ENCODE data around the gene TXNIP. TPM values are rescaled to one million over a fixed set of nuclear protein-coding genes. Genes with fewer than 3 reads are reported as not detected.

The TXNIP gene
- total and polyA plus RNA-seq, 2 donors (not counting 1 experiment from before 2014, with no cell fraction given) = 542 to 1,651 TPM

- Histone ChIP-seq H3K79me2 (ENCODE audit: control insufficient read depth, insufficient read depth, low read length) (peaks cover 51% of the 10 kb centered on the region), H3K4me2 (replicated peaks; ENCODE audit: low read depth, low read length, poor library complexity, severe bottlenecking) (no peak overlapping the region), H3K27ac (ENCODE audit: low read length in 2 of 2) (no peak overlapping the region), H3K36me3 (replicated peaks in 1 of 2; ENCODE audit: control extremely low read depth in 1 of 2, control insufficient read depth in 1 of 2, extremely low read depth in 1 of 2, insufficient read depth in 2 of 2, low read length in 1 of 2) (peaks cover 1 to 19% of the 10 kb centered on the region in 2 experiments), H3K4me3 (ENCODE audit: control extremely low read depth in 1 of 5, extremely low read depth in 1 of 5, insufficient read depth in 1 of 5, low read depth in 2 of 5, low read length in 4 of 5) (no peak overlapping the region), H4K20me1 (ENCODE audit: control insufficient read depth, insufficient read depth, low read length, poor library complexity, severe bottlenecking) (no peaks in the 10 kb centered on the region), H3K9me3 (ENCODE audit: control extremely low read depth in 1 of 3, control insufficient read depth in 2 of 3, insufficient read depth in 1 of 3, low read length in 2 of 3) (no peaks in the 10 kb centered on the region), H3K4me1 (ENCODE audit: control insufficient read depth in 2 of 2, insufficient read depth in 2 of 2, low read length in 2 of 2) (no peaks in the 10 kb centered on the region), H2AFZ (ENCODE audit: insufficient read depth, low read depth, low read length, poor library complexity, severe bottlenecking) (no peak overlapping the region), H3K9ac (ENCODE audit: low read length) (no peak overlapping the region), H3K27me3 (replicated peaks in 1 of 4; ENCODE audit: control extremely low read depth in 1 of 4, control insufficient read depth in 3 of 4, insufficient read depth in 4 of 4, low read length in 3 of 4) (no peaks in the 10 kb centered on the region)
- Mint-ChIP-seq H3K27me3 (no peaks in the 10 kb centered on the region), H3K9me3 (ENCODE audit: insufficient read depth) (no peaks in the 10 kb centered on the region), H3K27ac (no peak overlapping the region), H3K4me1 (peaks cover 12% of the 10 kb centered on the region), H3K4me3 (no peak overlapping the region)
- DNase-seq (no peak), ATAC-seq (ENCODE audit: low read depth) (no peak)
- CTCF ChIA-PET = interaction anchor here (0.8 to 2.1 kb wide), 3 partner anchors 18 to 104 kb away, joined by 3 to 5 read pairs (median 4); partner anchors contain the start of genes NUDT17 and RBM8A
- POLR2A ChIA-PET = interaction anchor here (0.7 to 0.8 kb wide), 2 partner anchors 8 to 10 kb away, joined by 3 read pairs; partner anchors contain the start of gene LIX1L
- TF ChIP-seq EZH2 (IDR thresholded peaks at IDR 0.05; ENCODE audit: borderline replicate concordance, insufficient read depth, low read depth, low read length, poor library complexity, severe bottlenecking) (no peak), CTCF (IDR thresholded peaks at IDR 0.05) (no peak)
- intact Hi-C loops (cut with micrococcal nuclease) = no loop called here
- WGBS (ENCODE audit: insufficient coverage) = 93% methylated on average over 4 of the region's 4 CpGs
These were observed 47.2 kb downstream of the TXNIP start for GRCh38 chr1:145949219-145949618.

GRCh38 chr1:145947551-145947950 is 48.8 kb downstream of the TXNIP start:
- Histone ChIP-seq H4K20me1 (ENCODE audit: control insufficient read depth, insufficient read depth, low read length, poor library complexity, severe bottlenecking) (no peaks in the 10 kb centered on the region), H3K36me3 (replicated peaks in 1 of 2; ENCODE audit: control extremely low read depth in 1 of 2, control insufficient read depth in 1 of 2, extremely low read depth in 1 of 2, insufficient read depth in 2 of 2, low read length in 1 of 2) (peaks cover 3 to 25% of the 10 kb centered on the region in 2 experiments), H3K4me3 (ENCODE audit: control extremely low read depth in 1 of 5, extremely low read depth in 1 of 5, insufficient read depth in 1 of 5, low read depth in 2 of 5, low read length in 4 of 5) (no peak overlapping the region), H3K79me2 (ENCODE audit: control insufficient read depth, insufficient read depth, low read length) (peaks cover 38% of the 10 kb centered on the region), H3K27ac (ENCODE audit: low read length in 2 of 2) (no peak overlapping the region), H3K4me2 (replicated peaks; ENCODE audit: low read depth, low read length, poor library complexity, severe bottlenecking) (no peak overlapping the region), H3K4me1 (ENCODE audit: control insufficient read depth in 2 of 2, insufficient read depth in 2 of 2, low read length in 2 of 2) (no peaks in the 10 kb centered on the region), H3K27me3 (replicated peaks in 1 of 4; ENCODE audit: control extremely low read depth in 1 of 4, control insufficient read depth in 3 of 4, insufficient read depth in 4 of 4, low read length in 3 of 4) (no peaks in the 10 kb centered on the region), H3K9me3 (ENCODE audit: control extremely low read depth in 1 of 3, control insufficient read depth in 2 of 3, insufficient read depth in 1 of 3, low read length in 2 of 3) (no peaks in the 10 kb centered on the region), H3K9ac (ENCODE audit: low read length) (no peak overlapping the region), H2AFZ (ENCODE audit: insufficient read depth, low read depth, low read length, poor library complexity, severe bottlenecking) (no peak overlapping the region)
- Mint-ChIP-seq H3K9me3 (ENCODE audit: insufficient read depth) (no peaks in the 10 kb centered on the region), H3K4me3 (no peak overlapping the region), H3K27ac (no peak overlapping the region), H3K4me1 (peaks cover 8% of the 10 kb centered on the region), H3K27me3 (no peaks in the 10 kb centered on the region)
- WGBS (ENCODE audit: insufficient coverage) = 100% methylated on average over 2 of the region's 4 CpGs
- TF ChIP-seq CTCF (IDR thresholded peaks at IDR 0.05) (no peak), EZH2 (IDR thresholded peaks at IDR 0.05; ENCODE audit: borderline replicate concordance, insufficient read depth, low read depth, low read length, poor library complexity, severe bottlenecking) (no peak)
- ATAC-seq (ENCODE audit: low read depth) (no peak), DNase-seq (no peak)
- intact Hi-C loops (cut with micrococcal nuclease) = no loop called here
- CTCF ChIA-PET = no interaction called here
- POLR2A ChIA-PET = interaction anchor here (0.8 kb wide), 1 partner anchor 20 kb away, joined by 3 read pairs; the partner anchor contains the start of gene RBM8A

Measured in B cell (primary cell).